ENCODE results near the gene CTNNA3.
A peak's percentile ranks its signal among the peaks of the same experiment; 100 is the strongest.
"Not testable (repeated sequence)": the region's sequence is repeated elsewhere in the genome, so short reads cannot be mapped to it uniquely, and the experiment has no call there.

Gene CTNNA3

GRCh38 chr10:67696029-67696428, at the start of gene CTNNA3:
Gene CTNNA3 (minus strand): TSS chr10:67696195.
- FAIRE-seq (no peak), DNase-seq (ENCODE audit: extremely low spot score, insufficient read length, low read depth) (no peak)

GRCh38 chr10:67735430-67735829, 39.4 kb upstream of the CTNNA3 start:
- no peak for DNase-seq (ENCODE audit: extremely low spot score, insufficient read length, low read depth)
- FAIRE-seq = no peak

GRCh38 chr10:67733511-67733910, 37.5 kb upstream of the CTNNA3 start:
- FAIRE-seq = no peak
- DNase-seq (ENCODE audit: extremely low spot score, insufficient read length, low read depth) = no peak

- FAIRE-seq (no peak), DNase-seq (ENCODE audit: extremely low spot score, insufficient read length, low read depth) (no peak)
Observed at GRCh38 chr10:67725567-67725966, 29.6 kb upstream of the CTNNA3 start.

GRCh38 chr10:67723601-67724000, 27.6 kb upstream of the CTNNA3 start:
- DNase-seq (ENCODE audit: extremely low spot score, insufficient read length, low read depth) (no peak), FAIRE-seq (no peak)

GRCh38 chr10:67722113-67722512, 26.1 kb upstream of the CTNNA3 start:
- DNase-seq (ENCODE audit: extremely low spot score, insufficient read length, low read depth) (no peak), FAIRE-seq (peak; percentile 73)

- not testable (repeated sequence) for FAIRE-seq; DNase-seq (ENCODE audit: extremely low spot score, insufficient read length, low read depth)
Observed at GRCh38 chr10:67716455-67716854, 20.5 kb upstream of the CTNNA3 start.

GRCh38 chr10:67705921-67706320, 9.9 kb upstream of the CTNNA3 start:
- DNase-seq (ENCODE audit: extremely low spot score, insufficient read length, low read depth) (no peak), FAIRE-seq (no peak)

- DNase-seq (ENCODE audit: extremely low spot score, insufficient read length, low read depth); FAIRE-seq: not testable (repeated sequence)
Observed at GRCh38 chr10:67699613-67700270, 3.7 kb upstream of the CTNNA3 start.

GRCh38 chr10:67698164-67698563, 2.2 kb upstream of the CTNNA3 start:
- DNase-seq (ENCODE audit: extremely low spot score, insufficient read length, low read depth) (no peak), FAIRE-seq (no peak)

- no peak for DNase-seq (ENCODE audit: extremely low spot score, insufficient read length, low read depth)
- FAIRE-seq = peak; percentile 61
Observed at GRCh38 chr10:67697724-67698131, 1.7 kb upstream of the CTNNA3 start.

- no peak for FAIRE-seq
- DNase-seq (ENCODE audit: extremely low spot score, insufficient read length, low read depth) = no peak
Observed at GRCh38 chr10:67696679-67697078, 684 bp upstream of the CTNNA3 start.

GRCh38 chr10:67695555-67695954, 440 bp downstream of the CTNNA3 start:
- FAIRE-seq (no peak), DNase-seq (ENCODE audit: extremely low spot score, insufficient read length, low read depth) (no peak)

- FAIRE-seq; DNase-seq (ENCODE audit: extremely low spot score, insufficient read length, low read depth): not testable (repeated sequence)
Observed at GRCh38 chr10:67691861-67692260, 4.1 kb downstream of the CTNNA3 start.

GRCh38 chr10:67690540-67690939, 5.5 kb downstream of the CTNNA3 start:
- not testable (repeated sequence) for FAIRE-seq

GRCh38 chr10:67684140-67684539, 11.9 kb downstream of the CTNNA3 start:
- not testable (repeated sequence) for FAIRE-seq

More at GRCh38 chr10:67690540-67690939, 5.5 kb downstream of the CTNNA3 start:
- not testable (repeated sequence) for DNase-seq (ENCODE audit: extremely low spot score, insufficient read length, low read depth)

GRCh38 chr10:67678335-67678974, 17.5 kb downstream of the CTNNA3 start:
- DNase-seq (ENCODE audit: extremely low spot score, insufficient read length, low read depth) (no peak), FAIRE-seq (peak; percentile 56)

More at GRCh38 chr10:67684140-67684539, 11.9 kb downstream of the CTNNA3 start:
- not testable (repeated sequence) for DNase-seq (ENCODE audit: extremely low spot score, insufficient read length, low read depth)

GRCh38 chr10:67676208-67676825, 19.7 kb downstream of the CTNNA3 start:
- no peak for DNase-seq (ENCODE audit: extremely low spot score, insufficient read length, low read depth)
- FAIRE-seq = no peak

GRCh38 chr10:67670401-67670800, 25.6 kb downstream of the CTNNA3 start:
- no peak for FAIRE-seq

GRCh38 chr10:67669978-67670377, 26.0 kb downstream of the CTNNA3 start:
- DNase-seq (ENCODE audit: extremely low spot score, insufficient read length, low read depth) (no peak), FAIRE-seq (no peak)

More at GRCh38 chr10:67670401-67670800, 25.6 kb downstream of the CTNNA3 start:
- DNase-seq (ENCODE audit: extremely low spot score, insufficient read length, low read depth) = no peak

GRCh38 chr10:67668448-67668847, 27.5 kb downstream of the CTNNA3 start:
- no peak for FAIRE-seq
- DNase-seq (ENCODE audit: extremely low spot score, insufficient read length, low read depth) = no peak
